Astrocyte (in vitro differentiated cells and primary cell): ENCODE results near the gene CHST6. TPM values are rescaled to one million over a fixed set of nuclear protein-coding genes. Genes with fewer than 3 reads are reported as not detected.

Experiments
- DNase-seq: peaks from one replicate; pipeline ENCODE4 v3.0.0-alpha.2; 2010; ENCODE audit warnings: low read depth
- FAIRE-seq: peaks from 2 replicates; lab custom pipeline; 2011; peaks lifted over from hg19 to GRCh38; lab: Jason Lieb, UNC
- H2AFZ ChIP-seq: 2 replicates; pipeline ENCODE4 v1.6.0; 2012; ENCODE audit warnings: low read depth, low read length, inconsistent platforms
- H3K27ac ChIP-seq: 2 replicates; pipeline ENCODE4 v1.5.1; 2011; ENCODE audit warnings: low read depth, low read length, inconsistent platforms
- H3K27me3 ChIP-seq: 2 replicates; pipeline ENCODE4 v1.6.0; 2011; ENCODE audit warnings: low read length, inconsistent platforms; ENCODE audit not compliant: insufficient read depth
- H3K36me3 ChIP-seq: 2 replicates; pipeline ENCODE4 v1.5.1; 2011; ENCODE audit warnings: low read length, inconsistent platforms; ENCODE audit not compliant: insufficient read depth
- H3K4me1 ChIP-seq: 2 replicates; pipeline ENCODE4 v1.5.1; 2011; ENCODE audit warnings: low read length, inconsistent platforms; ENCODE audit not compliant: insufficient read depth
- H3K4me2 ChIP-seq: 2 replicates; pipeline ENCODE4 v1.6.0; 2012; ENCODE audit warnings: low read length, inconsistent platforms
- H3K4me3 ChIP-seq: 2 replicates; pipeline ENCODE4 v1.5.1; 2011; ENCODE audit warnings: low read depth, mild to moderate bottlenecking, low read length, inconsistent platforms; ENCODE audit not compliant: insufficient read depth
- H3K79me2 ChIP-seq: 2 replicates; pipeline ENCODE4 v1.6.0; 2012; ENCODE audit warnings: mild to moderate bottlenecking, low read length, inconsistent platforms; ENCODE audit not compliant: insufficient read depth
- H3K9ac ChIP-seq: 2 replicates; pipeline ENCODE4 v1.6.0; 2012; ENCODE audit warnings: mild to moderate bottlenecking, low read length, inconsistent platforms
- H3K9me3 ChIP-seq: 2 replicates; pipeline ENCODE4 v1.5.1; 2012; ENCODE audit warnings: low read depth, mild to moderate bottlenecking, low read length, inconsistent platforms; ENCODE audit not compliant: insufficient read depth
- H4K20me1 ChIP-seq: 2 replicates; pipeline ENCODE4 v1.6.0; 2012; ENCODE audit warnings: low read length, inconsistent platforms; ENCODE audit not compliant: insufficient read depth
- H3K27ac Mint-ChIP-seq: one replicate; pipeline ENCODE4 v1.8.0; 2021; ENCODE audit warnings: mild to moderate bottlenecking, mixed read lengths; ENCODE audit not compliant: unreplicated experiment
- H3K27me3 Mint-ChIP-seq: one replicate; pipeline ENCODE4 v1.8.0; 2021; ENCODE audit warnings: low read depth, mixed read lengths; ENCODE audit not compliant: unreplicated experiment
- H3K36me3 Mint-ChIP-seq: one replicate; pipeline ENCODE4 v1.8.0; 2021; ENCODE audit warnings: low read depth, mixed read lengths; ENCODE audit not compliant: unreplicated experiment
- H3K4me1 Mint-ChIP-seq: one replicate; pipeline ENCODE4 v1.8.0; 2021; ENCODE audit warnings: low read depth, mixed read lengths; ENCODE audit not compliant: unreplicated experiment
- H3K4me3 Mint-ChIP-seq: one replicate; pipeline ENCODE4 v1.8.0; 2021; ENCODE audit warnings: mild to moderate bottlenecking, moderate library complexity, mixed read lengths; ENCODE audit not compliant: unreplicated experiment
- H3K9me3 Mint-ChIP-seq: one replicate; pipeline ENCODE4 v1.8.0; 2021; ENCODE audit warnings: mild to moderate bottlenecking, mixed read lengths; ENCODE audit not compliant: unreplicated experiment
- CTCF ChIP-seq: IDR thresholded peaks from 2 replicates; pipeline ENCODE4 v1.5.1; 2011; ENCODE audit warnings: low read depth, mild to moderate bottlenecking, inconsistent platforms, low read length, moderate library complexity; ENCODE audit not compliant: insufficient read depth
- EZH2 ChIP-seq: IDR thresholded peaks from 2 replicates; pipeline ENCODE4 v1.6.1; 2012; ENCODE audit warnings: mild to moderate bottlenecking, low read length, inconsistent platforms; ENCODE audit not compliant: insufficient read depth
- total RNA-seq: library from RNA; stranded (reverse); gene quantifications from 2 replicates; pipeline ENCODE4 v1.2.1, GENCODE V29; 2021

The CHST6 gene
- total RNA-seq, 1 donor from 2014 or later = 2.5 TPM

DNA sequence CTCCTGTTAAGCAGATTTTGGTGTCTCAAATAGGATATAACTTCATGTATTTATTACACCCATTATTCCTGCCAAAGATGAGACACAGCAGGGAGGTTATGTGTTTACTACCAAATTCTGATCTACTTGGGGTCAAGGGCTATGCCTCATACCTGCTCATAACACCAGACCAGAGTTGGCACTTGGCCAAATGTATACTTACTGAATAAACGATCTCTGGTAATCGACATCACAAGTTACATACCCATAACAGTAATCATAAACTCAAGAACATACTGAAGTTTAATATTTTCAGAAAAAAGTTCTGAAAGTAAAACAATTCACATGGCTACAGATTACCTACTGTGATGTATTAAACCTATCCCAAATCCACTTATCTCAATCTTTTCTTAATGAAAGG, 33.7 kb downstream of the CHST6 start:
- H2AFZ ChIP-seq = no peak overlapping the region
- FAIRE-seq (no peak), DNase-seq (no peak)
- H3K9ac ChIP-seq = no peak overlapping the region
- no peaks in the 10 kb centered on the region for H3K9me3 Mint-ChIP-seq
- no peaks in the 10 kb centered on the region for H3K36me3 Mint-ChIP-seq
- H3K4me2 ChIP-seq = no peak overlapping the region
- H3K36me3 ChIP-seq = no peaks in the 10 kb centered on the region
- peaks cover 3% of the 10 kb centered on the region for H3K4me1 ChIP-seq
- no peaks in the 10 kb centered on the region for H3K27me3 ChIP-seq
- H3K4me3 ChIP-seq = no peak overlapping the region
- H3K4me1 Mint-ChIP-seq = peaks cover 11% of the 10 kb centered on the region
- no peak for TF ChIP-seq CTCF
- TF ChIP-seq EZH2 = no peak
- peaks cover 69% of the 10 kb centered on the region for H4K20me1 ChIP-seq
- H3K27ac ChIP-seq = no peak overlapping the region
- H3K27ac Mint-ChIP-seq = no peak overlapping the region
- no peaks in the 10 kb centered on the region for H3K9me3 ChIP-seq
- peaks cover 75% of the 10 kb centered on the region for H3K79me2 ChIP-seq
- no peaks in the 10 kb centered on the region for H3K27me3 Mint-ChIP-seq
- H3K4me3 Mint-ChIP-seq = no peak overlapping the region

DNA sequence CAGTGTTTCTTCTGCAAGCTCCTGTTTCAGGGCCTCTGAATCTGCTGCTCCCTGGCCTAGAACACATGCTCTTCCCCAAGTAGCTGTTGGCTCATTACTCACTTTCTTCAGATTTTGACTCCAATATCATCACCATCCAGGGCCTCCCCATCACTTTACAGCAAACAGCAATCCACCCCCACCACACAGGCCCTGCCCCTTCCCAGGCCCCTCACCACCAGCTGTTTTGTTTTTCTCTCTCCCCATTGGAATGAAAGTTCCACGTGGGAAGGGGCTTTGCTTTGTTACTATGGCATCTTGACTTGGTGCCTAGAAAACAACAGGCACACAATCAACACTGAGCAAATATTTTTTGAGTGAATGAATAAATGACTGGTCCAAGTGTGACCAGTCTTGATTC, 34.8 kb downstream of the CHST6 start:
- Mint-ChIP-seq H3K4me3 (peak overlapping the region; percentile 73), H3K4me1 (peaks cover 13% of the 10 kb centered on the region), H3K27me3 (no peaks in the 10 kb centered on the region), H3K36me3 (no peaks in the 10 kb centered on the region), H3K27ac (peak overlapping the region; percentile 38), H3K9me3 (no peaks in the 10 kb centered on the region)
- Histone ChIP-seq H4K20me1 (peaks cover 78% of the 10 kb centered on the region), H2AFZ (no peak overlapping the region), H3K27me3 (no peaks in the 10 kb centered on the region), H3K4me3 (no peak overlapping the region), H3K9me3 (no peaks in the 10 kb centered on the region), H3K36me3 (no peaks in the 10 kb centered on the region), H3K4me1 (peaks cover 3% of the 10 kb centered on the region), H3K9ac (no peak overlapping the region), H3K79me2 (peaks cover 86% of the 10 kb centered on the region), H3K4me2 (no peak overlapping the region), H3K27ac (no peak overlapping the region)
- DNase-seq (peak; percentile 6), FAIRE-seq (no peak)
- TF ChIP-seq EZH2 (no peak), CTCF (no peak)

GRCh38 chr16:75459691-75460090, 35.5 kb downstream of the CHST6 start:
- Histone ChIP-seq H3K4me3 (no peak overlapping the region), H4K20me1 (peaks cover 86% of the 10 kb centered on the region), H3K79me2 (peaks cover 93% of the 10 kb centered on the region), H3K36me3 (no peaks in the 10 kb centered on the region), H3K9ac (no peak overlapping the region), H3K9me3 (no peaks in the 10 kb centered on the region), H3K4me2 (no peak overlapping the region), H2AFZ (no peak overlapping the region), H3K4me1 (peaks cover 3% of the 10 kb centered on the region), H3K27me3 (no peaks in the 10 kb centered on the region), H3K27ac (no peak overlapping the region)
- no peaks in the 10 kb centered on the region for H3K9me3 Mint-ChIP-seq
- H3K27me3 Mint-ChIP-seq = no peaks in the 10 kb centered on the region
- no peak overlapping the region for H3K27ac Mint-ChIP-seq
- peaks cover 13% of the 10 kb centered on the region for H3K4me1 Mint-ChIP-seq
- no peaks in the 10 kb centered on the region for H3K36me3 Mint-ChIP-seq
- FAIRE-seq = no peak
- TF ChIP-seq CTCF (no peak), EZH2 (no peak)
- no peak overlapping the region for H3K4me3 Mint-ChIP-seq
- DNase-seq = no peak
